BLaER1 treated with 17β-estradiol and CSF1 and Interleukin-3, amounts not matched to agents 10 nM and 100 nM (cell line): ENCODE measurements around the gene MAML3.
"Not testable (repeated sequence)": the region's sequence is repeated elsewhere in the genome, so short reads cannot be mapped to it uniquely, and the experiment has no call there.

ENCODE experiments used
- H3K27ac ChIP-seq, 11 experiments: shearing (Covaris generic); formaldehyde crosslinking; 2 replicates each; pipeline ENCODE4 v1.8.1; 2022
- H3K27me3 ChIP-seq, 11 experiments: shearing (Covaris generic); formaldehyde crosslinking; 2 replicates each; pipeline ENCODE4 v1.8.1; 2022
- H3K36me3 ChIP-seq, 11 experiments: shearing (Covaris generic); formaldehyde crosslinking; 2 replicates each; pipeline ENCODE4 v1.8.1; 2022
- H3K4me1 ChIP-seq, 10 experiments: shearing (Covaris generic); formaldehyde crosslinking; 2 replicates each; pipeline ENCODE4 v1.8.1; 2022
- H3K4me2 ChIP-seq, 11 experiments: shearing (Covaris generic); formaldehyde crosslinking; 2 replicates each; pipeline ENCODE4 v1.8.1; 2022
- H3K4me3 ChIP-seq, 10 experiments: shearing (Covaris generic); formaldehyde crosslinking; 2 replicates each; pipeline ENCODE4 v1.8.1; 2022
- H3K9ac ChIP-seq, 11 experiments: shearing (Covaris generic); formaldehyde crosslinking; 2 replicates each; pipeline ENCODE4 v1.8.1; 2022
- H3K9me3 ChIP-seq, 11 experiments: shearing (Covaris generic); formaldehyde crosslinking; replicated peaks in 1 of 11; 2 replicates each; pipeline ENCODE4 v1.8.1; 2022
- H4K20me1 ChIP-seq, 11 experiments: shearing (Covaris generic); formaldehyde crosslinking; 2 replicates each; pipeline ENCODE4 v1.8.1; 2022
- Cebpa-rat ChIP-seq, 11 experiments: shearing (Covaris generic); IDR thresholded peaks; 2 replicates each; pipeline ENCODE4 v1.8.1; 2022

Gene MAML3

GRCh38 chr4:139710073-139710472, 443.9 kb downstream of the MAML3 start:
- Histone ChIP-seq H3K4me2 (no peak overlapping the region), H3K36me3 (peaks cover 0 to 14% (median 0%) of the 10 kb centered on the region in 11 experiments; a peak in 4 of 22 replicates), H3K27me3 (no peaks in the 10 kb centered on the region), H3K4me3 (no peak overlapping the region), H4K20me1 (no peaks in the 10 kb centered on the region), H3K9me3 (peaks cover 5 to 14% (median 8%) of the 10 kb centered on the region in 11 experiments; a peak in 15 of 22 replicates), H3K4me1 (no peaks in the 10 kb centered on the region), H3K27ac (no peak overlapping the region), H3K9ac (no peak overlapping the region)
- no peak for TF ChIP-seq Cebpa-rat (IDR thresholded peaks at IDR 0.05)

DNA sequence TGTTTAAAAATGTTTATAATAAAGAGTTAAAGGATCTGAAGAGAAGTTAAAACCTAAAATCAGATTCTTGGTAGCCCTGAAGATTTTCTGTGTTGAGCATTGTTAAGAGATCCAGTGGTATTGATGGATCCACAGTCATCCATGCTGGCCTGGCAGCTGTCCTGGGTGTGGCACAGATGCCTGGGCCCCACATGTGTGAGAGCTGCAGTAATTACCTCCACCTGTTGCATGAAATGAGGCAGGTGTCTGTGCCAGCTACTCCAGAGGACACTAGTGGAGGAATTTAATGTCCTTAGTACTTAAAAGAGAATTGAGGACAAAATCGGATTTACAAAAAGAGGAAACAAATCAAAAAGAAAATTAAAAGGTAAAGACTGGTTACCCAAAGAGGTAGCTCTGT, 444.3 kb downstream of the MAML3 start:
- H3K4me3 ChIP-seq = no peak overlapping the region
- peaks cover 5 to 14% (median 9%) of the 10 kb centered on the region in 11 experiments; a peak in 15 of 22 replicates for H3K9me3 ChIP-seq
- H3K4me1 ChIP-seq = no peaks in the 10 kb centered on the region
- H3K4me2 ChIP-seq = no peak overlapping the region
- no peaks in the 10 kb centered on the region for H3K27me3 ChIP-seq
- peaks cover 0 to 14% (median 0%) of the 10 kb centered on the region in 11 experiments; a peak in 3 of 22 replicates for H3K36me3 ChIP-seq
- no peak overlapping the region for H3K27ac ChIP-seq
- TF ChIP-seq Cebpa-rat (IDR thresholded peaks at IDR 0.05) = no peak
- H4K20me1 ChIP-seq = no peaks in the 10 kb centered on the region
- H3K9ac ChIP-seq = no peak overlapping the region

DNA sequence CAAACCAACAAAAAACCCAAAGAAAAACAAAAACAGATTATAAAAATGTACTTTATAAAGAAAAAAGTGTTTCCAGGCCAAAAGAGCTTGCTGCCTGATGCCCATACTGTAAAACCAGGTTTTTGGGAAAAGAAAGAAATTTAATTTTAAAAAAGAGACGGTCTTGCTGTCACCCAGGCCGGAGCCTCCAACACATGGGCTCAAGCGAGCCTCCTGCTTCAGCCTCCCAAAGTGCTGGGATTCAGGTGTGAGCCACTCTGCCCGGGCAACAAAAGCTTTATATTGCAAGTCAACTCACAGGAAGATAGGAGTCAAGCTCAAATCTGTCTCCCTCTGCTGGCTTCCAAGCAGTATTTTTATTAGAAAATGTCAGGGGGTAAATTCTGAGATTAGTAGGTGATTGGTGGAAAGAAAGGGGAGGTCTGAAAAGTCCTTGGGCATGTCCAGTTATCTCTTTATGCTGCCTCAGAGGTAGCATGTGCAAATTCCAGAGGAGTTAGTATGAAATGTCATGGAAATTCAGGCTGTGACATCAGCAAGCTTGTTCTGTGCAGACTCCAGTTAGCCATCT, 449.0 kb downstream of the MAML3 start:
- Histone ChIP-seq H3K4me1 (no peaks in the 10 kb centered on the region), H3K36me3 (peaks cover 0 to 5% (median 0%) of the 10 kb centered on the region in 11 experiments; a peak in 2 of 22 replicates)
- TF ChIP-seq Cebpa-rat (IDR thresholded peaks at IDR 0.05) = no peak

GRCh38 chr4:139700568-139700967, 453.4 kb downstream of the MAML3 start:
- Histone ChIP-seq H3K27me3 (no peaks in the 10 kb centered on the region), H3K27ac (no peak overlapping the region), H4K20me1 (no peaks in the 10 kb centered on the region), H3K4me3 (no peak overlapping the region), H3K4me1 (no peaks in the 10 kb centered on the region), H3K36me3 (peaks cover 0 to 9% (median 0%) of the 10 kb centered on the region in 11 experiments; a peak in 1 of 22 replicates), H3K4me2 (no peak overlapping the region), H3K9ac (no peak overlapping the region), H3K9me3 (peaks cover 0 to 18% (median 10%) of the 10 kb centered on the region in 11 experiments; a peak in 15 of 22 replicates)
- no peak for TF ChIP-seq Cebpa-rat (IDR thresholded peaks at IDR 0.05)

More for the DNA sequence above, 449.0 kb downstream of the MAML3 start:
- Histone ChIP-seq H3K9me3 (peaks cover 5 to 14% (median 9%) of the 10 kb centered on the region in 11 experiments; a peak in 15 of 22 replicates), H3K27me3 (no peaks in the 10 kb centered on the region), H3K4me2 (no peak overlapping the region), H3K9ac (no peak overlapping the region), H3K27ac (no peak overlapping the region), H3K4me3 (no peak overlapping the region), H4K20me1 (no peaks in the 10 kb centered on the region)

GRCh38 chr4:139698167-139698925, 455.6 kb downstream of the MAML3 start:
- H4K20me1 ChIP-seq, H3K4me1 ChIP-seq, H3K4me3 ChIP-seq, H3K9ac ChIP-seq, H3K4me2 ChIP-seq, H3K27me3 ChIP-seq, H3K36me3 ChIP-seq, H3K27ac ChIP-seq: not testable (repeated sequence)
- peaks cover 0 to 12% (median 7%) of the 10 kb centered on the region in 11 experiments; a peak in 14 of 22 replicates for H3K9me3 ChIP-seq

GRCh38 chr4:139696491-139696890, 457.5 kb downstream of the MAML3 start:
- H3K36me3 ChIP-seq = 0 out of 22 replicates have a peak, but pooled peaks cover 0 to 4% (median 0%) of the 10 kb centered on the region in 11 experiments
- H3K27ac ChIP-seq = no peak overlapping the region

GRCh38 chr4:139694522-139695107, 459.4 kb downstream of the MAML3 start:
- TF ChIP-seq Cebpa-rat (IDR thresholded peaks at IDR 0.05) = no peak
- Histone ChIP-seq H3K4me1 (peaks cover 0 to 14% (median 5%) of the 10 kb centered on the region in 10 experiments; a peak in 10 of 20 replicates), H3K27ac (no peak overlapping the region), H3K9me3 (peaks cover 0 to 12% (median 7%) of the 10 kb centered on the region in 11 experiments; a peak in 14 of 22 replicates), H3K27me3 (no peaks in the 10 kb centered on the region), H3K4me3 (no peak overlapping the region), H4K20me1 (no peaks in the 10 kb centered on the region), H3K9ac (no peak overlapping the region), H3K4me2 (no peak overlapping the region), H3K36me3 (0 out of 22 replicates have a peak, but pooled peaks cover 0 to 4% (median 0%) of the 10 kb centered on the region in 11 experiments)

More at GRCh38 chr4:139696491-139696890, 457.5 kb downstream of the MAML3 start:
- Histone ChIP-seq H4K20me1 (no peaks in the 10 kb centered on the region), H3K4me3 (no peak overlapping the region), H3K9ac (no peak overlapping the region), H3K27me3 (no peaks in the 10 kb centered on the region), H3K9me3 (peaks cover 0 to 12% (median 7%) of the 10 kb centered on the region in 11 experiments; a peak in 14 of 22 replicates), H3K4me1 (peaks cover 0 to 14% (median 5%) of the 10 kb centered on the region in 10 experiments; a peak in 10 of 20 replicates), H3K4me2 (no peak overlapping the region)
- TF ChIP-seq Cebpa-rat (IDR thresholded peaks at IDR 0.05) = no peak

DNA sequence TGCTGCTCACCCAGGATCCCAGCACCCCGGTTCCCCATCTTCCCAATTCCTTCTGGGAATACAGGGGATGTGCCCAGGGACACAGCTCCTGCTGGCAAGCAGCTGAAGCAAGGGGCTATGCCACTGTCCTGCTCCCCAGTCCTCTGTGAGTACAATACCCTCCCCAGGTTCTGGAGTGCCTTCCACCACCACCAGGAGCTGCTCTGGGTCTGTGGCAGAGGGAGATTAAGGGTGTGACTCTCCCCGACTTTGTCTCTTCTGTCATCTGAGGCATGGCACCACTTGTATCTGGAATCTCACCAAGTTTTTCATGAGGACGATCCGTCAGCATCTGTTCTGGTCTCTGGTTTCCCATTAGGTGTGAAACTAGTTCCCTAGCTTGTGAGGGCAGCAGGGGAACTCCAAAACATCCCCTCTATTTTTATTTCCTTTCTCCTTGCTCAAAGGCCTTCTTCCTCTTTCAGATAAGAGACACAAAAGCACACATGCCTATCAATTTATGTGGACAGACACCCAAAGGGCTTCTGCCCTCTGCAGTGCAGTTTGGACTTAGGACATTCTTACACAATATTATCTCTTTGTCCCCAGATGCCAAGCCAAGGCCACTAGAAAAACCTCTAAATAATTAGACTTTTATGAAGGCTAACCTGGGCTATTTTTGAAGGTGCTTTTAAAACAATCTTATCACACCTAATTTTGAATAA, 461.5 kb downstream of the MAML3 start:
- H3K4me2 ChIP-seq = peak overlapping the region in 5 of 11 experiments; percentile 7 to 50 (median 32); a peak in 10 of 22 replicates
- H4K20me1 ChIP-seq = no peaks in the 10 kb centered on the region
- no peak for TF ChIP-seq Cebpa-rat (IDR thresholded peaks at IDR 0.05)
- H3K27ac ChIP-seq = peak overlapping the region in 3 of 11 experiments; percentile 0 to 32 (median 3); a peak in 2 of 22 replicates
- no peaks in the 10 kb centered on the region for H3K27me3 ChIP-seq
- peaks cover 0 to 12% (median 7%) of the 10 kb centered on the region in 11 experiments; a peak in 14 of 22 replicates for H3K9me3 ChIP-seq
- peaks cover 0 to 14% (median 5%) of the 10 kb centered on the region in 10 experiments; a peak in 10 of 20 replicates for H3K4me1 ChIP-seq
- 0 out of 22 replicates have a peak, but pooled peaks cover 0 to 4% (median 0%) of the 10 kb centered on the region in 11 experiments for H3K36me3 ChIP-seq
- H3K9ac ChIP-seq = peak overlapping the region in 1 of 11 experiments; percentile 2; a peak in 1 of 22 replicates
- H3K4me3 ChIP-seq = no peak overlapping the region
